Measurements from ENCODE around the gene EPB41.

DNA sequence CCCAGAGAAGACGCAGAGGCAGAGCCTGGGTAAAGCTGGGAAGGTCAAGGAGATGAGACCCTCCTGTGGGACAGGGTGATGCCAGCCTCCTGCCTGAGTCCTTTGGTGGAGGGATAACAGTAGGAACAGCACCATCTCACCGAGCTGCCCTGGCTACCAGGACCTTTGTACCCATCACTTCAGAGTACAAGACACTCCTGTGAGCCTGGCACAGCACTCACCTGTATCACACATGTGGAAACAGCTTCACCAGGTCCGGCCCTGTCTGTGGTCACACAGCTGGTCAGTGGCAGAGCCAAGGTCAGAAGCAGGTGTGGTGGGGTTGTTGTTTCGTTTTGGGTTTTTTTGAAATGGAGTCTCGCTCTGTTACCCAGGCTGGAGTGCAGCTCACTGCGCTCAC is 214.4 kb downstream of the EPB41 start:
- TF ChIP-seq, protein P1, sequence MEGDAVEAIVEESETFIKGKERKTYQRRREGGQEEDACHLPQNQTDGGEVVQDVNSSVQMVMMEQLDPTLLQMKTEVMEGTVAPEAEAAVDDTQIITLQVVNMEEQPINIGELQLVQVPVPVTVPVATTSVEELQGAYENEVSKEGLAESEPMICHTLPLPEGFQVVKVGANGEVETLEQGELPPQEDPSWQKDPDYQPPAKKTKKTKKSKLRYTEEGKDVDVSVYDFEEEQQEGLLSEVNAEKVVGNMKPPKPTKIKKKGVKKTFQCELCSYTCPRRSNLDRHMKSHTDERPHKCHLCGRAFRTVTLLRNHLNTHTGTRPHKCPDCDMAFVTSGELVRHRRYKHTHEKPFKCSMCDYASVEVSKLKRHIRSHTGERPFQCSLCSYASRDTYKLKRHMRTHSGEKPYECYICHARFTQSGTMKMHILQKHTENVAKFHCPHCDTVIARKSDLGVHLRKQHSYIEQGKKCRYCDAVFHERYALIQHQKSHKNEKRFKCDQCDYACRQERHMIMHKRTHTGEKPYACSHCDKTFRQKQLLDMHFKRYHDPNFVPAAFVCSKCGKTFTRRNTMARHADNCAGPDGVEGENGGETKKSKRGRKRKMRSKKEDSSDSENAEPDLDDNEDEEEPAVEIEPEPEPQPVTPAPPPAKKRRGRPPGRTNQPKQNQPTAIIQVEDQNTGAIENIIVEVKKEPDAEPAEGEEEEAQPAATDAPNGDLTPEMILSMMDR (IDR thresholded peaks at IDR 0.05) = no peak
- no peak for TF ChIP-seq POLR2AphosphoS5 (IDR thresholded peaks at IDR 0.05)

All from sigmoid colon (tissue), 4 donors.